ENCODE results near the gene UBE2D2.
A peak's percentile ranks its signal among the peaks of the same experiment; 100 is the strongest.
"Not testable (repeated sequence)": the region's sequence is repeated elsewhere in the genome, so short reads cannot be mapped to it uniquely, and the experiment has no call there.

Gene UBE2D2

GRCh38 chr5:139549162-139549894 is 11.8 kb upstream of the UBE2D2 start:
- no peak for DNase-seq (ENCODE audit: low read depth in 2 of 2)

DNA sequence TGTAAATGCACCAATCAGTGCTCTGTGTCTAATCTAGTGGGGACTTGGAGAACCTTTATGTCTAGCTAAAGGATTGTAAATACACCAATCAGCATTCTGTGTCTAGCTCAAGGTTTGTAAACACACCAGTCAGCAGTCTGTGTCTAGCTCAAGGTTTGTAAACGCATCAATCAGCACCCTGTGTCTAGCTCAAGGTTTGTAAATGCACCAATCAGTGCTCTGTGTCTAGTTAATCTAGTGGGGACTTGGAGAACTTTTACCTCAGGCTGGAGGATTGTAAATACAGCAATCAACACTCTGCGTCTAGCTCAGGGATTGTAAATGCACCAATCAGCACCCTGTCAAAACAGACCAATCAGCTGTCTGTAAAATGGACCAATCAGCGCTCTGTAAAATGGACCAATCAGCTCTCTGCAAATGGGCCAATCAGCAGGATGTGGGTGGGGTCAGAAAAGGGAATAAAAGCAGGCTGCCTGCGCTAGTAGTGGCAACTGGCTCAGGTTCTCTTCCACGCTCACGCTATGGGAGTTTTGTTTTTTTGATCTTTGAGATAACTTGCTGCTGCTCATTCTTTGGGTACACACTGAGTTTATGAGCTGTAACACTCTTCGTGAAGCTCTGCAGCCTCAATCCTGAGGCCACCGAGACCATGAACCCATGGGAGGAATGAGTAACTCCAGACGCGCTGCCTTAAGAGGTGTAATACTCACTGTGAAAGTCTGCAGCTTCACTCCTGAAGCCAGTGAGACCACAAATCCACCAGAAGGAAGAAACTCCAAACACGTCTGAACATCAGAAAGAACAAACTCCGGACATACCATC is 10.9 kb upstream of the UBE2D2 start:
- DNase-seq (ENCODE audit: low read depth in 2 of 2): not testable (repeated sequence)

GRCh38 chr5:139551191-139551889 is 9.8 kb upstream of the UBE2D2 start:
- DNase-seq (ENCODE audit: low read depth in 2 of 2): no peak

DNA sequence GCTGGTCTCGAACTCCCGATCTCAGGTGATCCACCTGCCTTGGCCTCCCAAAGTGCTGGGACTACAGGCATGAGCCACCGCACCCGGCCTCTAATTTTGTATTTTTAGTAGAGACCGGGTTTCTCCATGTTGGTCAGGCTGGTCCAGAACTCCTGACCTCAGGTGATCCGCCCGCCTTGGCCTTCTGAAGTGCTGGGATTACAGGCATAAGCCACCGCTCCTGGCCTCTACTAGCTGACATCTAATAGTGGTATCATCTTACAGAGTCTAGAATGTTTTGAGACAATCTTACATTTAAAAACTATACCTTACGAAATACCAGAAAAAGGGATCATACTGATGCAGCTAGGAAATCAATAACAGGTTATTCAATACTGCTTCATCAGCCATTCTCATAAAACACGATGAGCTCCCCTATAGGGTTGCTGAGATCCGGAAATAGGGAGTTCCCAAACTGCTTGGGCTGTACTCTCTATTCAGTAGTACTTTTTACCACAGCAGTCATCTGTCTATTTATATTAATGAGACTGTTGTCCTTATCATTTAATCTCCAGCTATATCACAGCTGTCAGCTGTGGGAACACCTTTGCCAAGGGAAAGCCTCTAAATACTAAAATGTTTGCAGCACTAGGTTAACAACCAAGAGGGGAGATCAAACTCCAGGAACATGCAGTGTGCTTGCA is 8.1 kb upstream of the UBE2D2 start:
- no peak for DNase-seq (ENCODE audit: low read depth in 2 of 2)

DNA sequence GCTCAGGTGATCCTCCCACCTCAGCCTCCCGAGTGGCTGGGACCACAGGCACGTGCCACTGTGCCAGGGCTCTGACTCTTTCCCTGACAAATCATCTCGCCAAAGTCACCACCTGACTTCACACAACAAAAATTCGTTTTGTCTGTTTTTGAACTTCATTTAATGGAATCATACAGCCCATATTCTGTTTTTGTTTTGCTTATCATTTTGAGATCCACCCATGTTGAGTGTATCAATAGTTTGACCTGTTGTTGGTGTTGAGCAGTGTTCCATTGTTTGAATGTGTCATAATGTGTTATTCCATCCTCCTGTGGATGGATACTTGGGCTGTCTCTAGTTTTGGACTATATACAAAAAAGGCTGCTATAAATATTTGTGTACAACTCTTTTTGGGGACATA is 6.9 kb upstream of the UBE2D2 start:
- DNase-seq (ENCODE audit: low read depth in 2 of 2): no peak

GRCh38 chr5:139557811-139558210 is 3.3 kb upstream of the UBE2D2 start:
- DNase-seq (ENCODE audit: low read depth in 2 of 2): no peak

DNA sequence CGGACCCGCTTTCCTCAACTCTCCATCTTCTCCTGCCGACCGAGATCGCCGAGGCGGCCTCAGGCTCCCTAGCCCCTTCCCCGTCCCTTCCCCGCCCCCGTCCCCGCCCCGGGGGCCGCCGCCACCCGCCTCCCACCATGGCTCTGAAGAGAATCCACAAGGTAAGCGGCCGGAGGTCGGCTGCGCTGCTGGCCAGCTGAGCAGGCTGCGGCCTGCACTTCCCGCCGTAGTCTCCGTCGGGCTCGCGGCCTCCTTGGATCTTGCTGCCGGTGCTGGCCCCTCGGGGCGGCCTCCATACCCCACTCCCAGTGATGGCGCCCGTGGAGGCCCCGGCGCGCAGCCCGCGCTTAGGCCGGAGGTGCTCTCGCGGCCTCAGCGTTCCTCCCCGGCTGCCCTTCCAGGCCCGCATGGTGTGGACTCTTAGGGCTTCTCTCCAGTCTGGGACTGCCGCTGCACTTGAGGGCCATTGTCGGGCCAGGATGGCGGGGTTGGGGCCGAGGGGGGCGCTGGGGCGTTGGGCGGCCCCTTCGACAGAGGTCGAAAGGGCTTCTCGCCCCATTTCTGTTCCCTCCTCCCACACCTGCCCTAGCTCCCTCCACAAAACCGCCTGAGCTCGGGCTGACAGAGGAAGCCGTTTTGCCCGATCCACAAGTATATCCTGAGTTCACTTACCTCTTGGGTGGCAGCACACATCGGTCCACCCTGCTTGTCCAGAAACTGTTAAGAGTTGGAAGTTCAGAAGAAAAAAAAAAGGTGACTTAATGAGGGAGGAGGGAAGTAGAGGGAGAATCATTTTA is 714 bp downstream of the UBE2D2 start:
- DNase-seq (ENCODE audit: low read depth in 2 of 2): peak; percentile 45

- DNase-seq (ENCODE audit: low read depth in 2 of 2): no peak
Observed at GRCh38 chr5:139562847-139563246, 1.7 kb downstream of the UBE2D2 start.

- DNase-seq (ENCODE audit: low read depth in 2 of 2): no peak
Observed at GRCh38 chr5:139565411-139566305, 4.5 kb downstream of the UBE2D2 start.

GRCh38 chr5:139566611-139567010 is 5.5 kb downstream of the UBE2D2 start:
- DNase-seq (ENCODE audit: low read depth in 2 of 2): no peak

DNA sequence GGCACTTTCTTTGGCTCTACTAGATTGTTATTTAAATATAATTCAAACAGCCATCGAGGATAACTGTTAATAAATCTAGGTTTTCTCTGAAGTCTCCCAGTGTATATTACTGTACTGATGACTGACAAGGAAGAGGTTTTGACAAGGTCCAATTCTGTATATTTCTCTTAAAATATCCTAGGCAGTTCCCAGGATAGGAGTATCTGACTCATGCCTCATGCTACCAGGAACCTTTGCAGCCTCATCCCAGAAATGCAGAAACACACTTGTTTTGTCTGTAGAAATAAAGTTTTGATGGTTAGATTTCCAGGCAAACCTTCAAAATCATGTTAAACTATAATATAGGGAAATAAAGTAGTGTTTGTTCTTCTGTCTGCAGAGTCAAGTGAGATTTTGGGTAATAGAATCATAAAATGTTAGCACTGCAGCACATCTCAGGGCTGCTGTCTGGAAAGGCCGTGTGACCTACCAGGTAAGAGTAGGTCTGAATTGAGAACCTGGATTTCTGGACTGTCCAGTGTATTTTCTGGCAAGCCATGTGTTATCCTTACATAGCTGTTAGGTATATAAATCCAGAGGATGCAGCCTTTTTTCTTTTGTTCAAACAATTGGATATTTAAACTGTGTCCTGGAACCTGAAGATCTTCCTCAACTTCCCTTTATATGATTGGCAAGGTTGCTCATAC is 8.3 kb downstream of the UBE2D2 start:
- no peak for DNase-seq (ENCODE audit: low read depth in 2 of 2)

DNA sequence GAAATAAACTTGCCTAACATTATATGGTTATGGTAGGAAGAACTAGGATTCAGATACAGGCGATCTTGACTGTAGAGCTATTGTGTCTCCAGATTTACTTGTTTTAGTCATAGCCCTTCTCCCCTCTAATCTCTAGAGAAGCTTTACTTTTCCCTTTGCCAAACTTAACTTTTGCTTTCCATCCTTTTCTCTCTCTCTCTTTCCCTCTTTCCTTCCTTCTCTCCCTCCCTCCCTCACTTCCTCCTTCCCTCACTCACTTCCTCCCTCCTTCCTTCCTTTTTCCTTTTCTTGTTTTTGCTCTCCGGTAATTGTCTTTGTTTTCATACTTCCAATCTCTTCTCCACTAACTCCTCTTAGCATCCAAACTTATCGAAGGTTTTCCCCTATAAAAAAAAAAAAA is 10.4 kb downstream of the UBE2D2 start:
- no peak for DNase-seq (ENCODE audit: low read depth in 2 of 2)

DNA sequence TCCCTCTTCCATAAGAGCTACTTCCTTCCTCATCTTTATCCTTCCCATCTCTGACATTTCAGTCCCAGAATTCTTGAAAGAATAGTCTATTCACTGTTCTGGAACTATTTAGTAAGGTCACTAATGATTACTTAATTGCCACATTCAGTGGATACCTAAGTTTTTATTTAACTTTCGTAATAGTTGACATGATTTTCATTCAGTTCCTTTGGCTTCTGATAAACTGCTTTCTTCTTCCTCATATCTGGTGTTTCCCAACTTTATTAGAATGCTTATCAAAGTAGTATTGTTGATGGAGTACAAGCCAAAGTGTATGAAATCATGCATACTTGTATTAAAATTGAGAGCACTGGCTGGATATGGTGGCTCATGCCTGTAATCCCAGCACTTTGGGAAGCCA is 10.8 kb downstream of the UBE2D2 start:
- no peak for DNase-seq (ENCODE audit: low read depth in 2 of 2)

GRCh38 chr5:139574641-139575312 is 13.6 kb downstream of the UBE2D2 start:
- DNase-seq (ENCODE audit: low read depth in 2 of 2): no peak

DNA sequence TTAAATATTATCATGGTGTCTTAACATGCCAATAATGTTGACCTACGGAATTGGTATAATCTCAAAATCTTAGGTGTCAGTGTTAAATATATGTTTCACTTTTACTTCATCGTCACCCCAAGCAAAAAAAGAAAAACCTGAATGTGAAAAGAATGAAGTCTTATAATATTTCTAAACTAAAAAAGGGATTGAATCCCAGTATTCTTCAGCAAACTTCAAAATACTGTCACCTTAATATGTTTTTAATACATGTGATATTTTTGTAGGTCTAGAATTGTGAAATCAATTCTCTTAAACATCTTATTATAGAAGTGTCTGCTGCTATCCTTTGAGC is 14.1 kb downstream of the UBE2D2 start:
- no peak for DNase-seq (ENCODE audit: low read depth in 2 of 2)

DNA sequence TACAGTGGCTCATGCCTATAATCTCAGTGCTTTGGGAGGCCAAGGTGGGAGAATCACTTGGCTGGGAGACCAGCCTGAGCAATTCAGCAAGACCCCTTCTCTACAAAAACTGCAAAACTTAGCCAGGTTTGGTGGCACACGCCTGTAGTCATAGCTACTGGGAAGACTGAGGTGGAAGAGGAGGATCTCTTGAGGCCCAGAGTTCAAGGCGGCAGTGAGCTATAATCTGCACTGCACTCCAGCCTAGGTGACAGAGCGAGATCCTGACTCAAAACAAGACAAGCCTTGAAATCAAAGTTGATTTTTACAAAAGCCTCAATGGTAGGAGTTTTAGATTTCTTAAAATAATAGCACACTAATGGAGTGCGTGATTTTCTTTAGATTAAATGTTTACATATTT is 14.6 kb downstream of the UBE2D2 start:
- DNase-seq (ENCODE audit: low read depth in 2 of 2): no peak

DNA sequence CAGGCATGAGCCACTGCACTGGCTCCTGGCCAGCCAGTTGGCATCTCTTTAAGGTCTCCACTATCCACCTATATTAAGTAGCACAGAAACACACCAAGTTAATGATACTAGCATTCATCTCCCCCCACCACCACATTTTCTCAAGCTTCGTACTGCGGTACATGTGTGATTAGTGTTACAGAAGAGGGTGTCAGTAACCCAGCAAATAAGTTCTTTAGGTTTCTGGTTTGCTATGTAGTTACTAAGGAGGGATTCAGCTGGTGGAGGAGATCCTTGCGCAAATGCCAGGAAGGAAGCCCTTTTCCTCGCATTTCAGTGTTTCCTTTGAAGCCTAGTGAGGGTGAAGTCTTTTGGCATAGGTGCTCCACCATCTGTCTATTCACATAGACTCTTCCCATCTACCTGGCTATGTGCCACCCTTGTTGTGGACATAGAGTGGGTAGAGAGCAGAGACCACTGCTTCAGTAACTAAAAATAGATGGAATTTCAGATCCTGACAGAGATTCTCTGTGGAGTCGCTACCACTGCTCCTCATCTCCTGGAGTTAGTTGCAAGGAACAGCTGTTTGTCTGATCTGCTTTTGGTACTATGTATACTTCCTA is 16.7 kb downstream of the UBE2D2 start:
- DNase-seq (ENCODE audit: low read depth in 2 of 2): no peak

GRCh38 chr5:139578325-139578724 is 17.2 kb downstream of the UBE2D2 start:
- no peak for DNase-seq (ENCODE audit: low read depth in 2 of 2)

- not testable (repeated sequence) for DNase-seq (ENCODE audit: low read depth in 2 of 2)
Observed at GRCh38 chr5:139582181-139582580, 21.0 kb downstream of the UBE2D2 start.
